CD4-positive, alpha-beta memory T cell (primary cell): ENCODE data around the gene ARL14EPL. TPM values are rescaled to one million over a fixed set of nuclear protein-coding genes. Genes with fewer than 3 reads are reported as not detected.

Source experiments
- CTCF ChIA-PET: fragments of 350-600 bp; sonication (Branson Sonifier 250); formaldehyde crosslinking; loops from one replicate; lab custom pipeline; 2021; ENCODE audit warnings: inconsistent platforms; ENCODE audit not compliant: partially characterized antibody; lab: Charles Lee
- POLR2A ChIA-PET: fragments of 350-600 bp; sonication (Branson Sonifier 250); formaldehyde crosslinking; loops from one replicate; lab custom pipeline; 2021; ENCODE audit not compliant: partially characterized antibody; lab: Charles Lee
- DNase-seq, 5 donors: peaks; one replicate each; pipeline versions ENCODE4 v3.0.0 to v3.0.0-alpha.2; 2020 to 2022; ENCODE audit warnings: mixed read lengths in 1 of 5
- H3K27ac ChIP-seq: one replicate; pipeline ENCODE4 v1.7.0; 2013; ENCODE audit warnings: low read depth, low read length
- H3K27me3 ChIP-seq: 2 replicates; pipeline ENCODE4 v1.7.0; 2013; ENCODE audit warnings: mild to moderate bottlenecking, low read length, moderate library complexity; ENCODE audit not compliant: insufficient read depth
- H3K36me3 ChIP-seq: 2 replicates; pipeline ENCODE4 v1.7.0; 2013; ENCODE audit warnings: mild to moderate bottlenecking, low read length, moderate library complexity; ENCODE audit not compliant: insufficient read depth
- H3K4me1 ChIP-seq: 2 replicates; pipeline ENCODE4 v1.7.0; 2013; ENCODE audit warnings: mild to moderate bottlenecking, low read length, moderate library complexity; ENCODE audit not compliant: insufficient read depth
- H3K4me3 ChIP-seq, 2 donors: one replicate each; pipeline ENCODE4 v1.7.0; 2013; ENCODE audit warnings: low read length in 2 of 2, mild to moderate bottlenecking in 1 of 2
- H3K9me3 ChIP-seq, 2 donors: one replicate each; pipeline ENCODE4 v1.7.0; 2013; ENCODE audit warnings: low read length in 2 of 2, control low read depth in 1 of 2; ENCODE audit not compliant: control insufficient read depth in 1 of 2
- H3K27ac Mint-ChIP-seq, 7 donors: one replicate each; pipeline ENCODE4 v1.8.0; 2020 to 2021; ENCODE audit warnings: mixed read lengths in 7 of 7, mild to moderate bottlenecking in 6 of 7, inconsistent platforms in 3 of 7, moderate library complexity in 3 of 7
- H3K27me3 Mint-ChIP-seq, 2 donors: one replicate each; pipeline ENCODE4 v1.8.0; 2020 to 2021; ENCODE audit warnings: mixed read lengths in 2 of 2
- H3K36me3 Mint-ChIP-seq, 2 donors: one replicate each; pipeline ENCODE4 v1.8.0; 2020 to 2021; ENCODE audit warnings: mixed read lengths in 2 of 2, inconsistent platforms in 1 of 2, mild to moderate bottlenecking in 1 of 2
- H3K4me1 Mint-ChIP-seq, 4 donors: one replicate each; pipeline ENCODE4 v1.8.0; 2020 to 2021; ENCODE audit warnings: mixed read lengths in 4 of 4, mild to moderate bottlenecking in 1 of 4
- H3K4me3 Mint-ChIP-seq, 8 donors: one replicate each; pipeline ENCODE4 v1.8.0; 2020 to 2021; ENCODE audit warnings: mixed read lengths in 8 of 8, mild to moderate bottlenecking in 7 of 8, moderate library complexity in 6 of 8, inconsistent platforms in 3 of 8
- H3K9me3 Mint-ChIP-seq, 8 donors: one replicate each; pipeline ENCODE4 v1.8.0; 2020 to 2021; ENCODE audit warnings: mixed read lengths in 8 of 8, mild to moderate bottlenecking in 5 of 8, inconsistent platforms in 3 of 8, moderate library complexity in 1 of 8
- intact Hi-C: fragments of 100-400 bp; cut with micrococcal nuclease; formaldehyde crosslinking; loops from one replicate; pipeline ENCODE4 v1.15.1; 2023
- polyA plus RNA-seq, 2 donors: library from polyadenylated mRNA; unstranded; fragments of 300-500 nt; fragmentation: Illumina TruSeq; gene quantifications; one replicate each; pipeline ENCODE4 v1.2.3, GENCODE V29; 2021
- total RNA-seq, 2 experiments: library from RNA; stranded (reverse); gene quantifications; one replicate each; pipeline ENCODE4 v1.2.3, GENCODE V29; 2021

Gene ARL14EPL
- total and polyA plus RNA-seq, 4 experiments from 2014 or later, result not detected

- no peaks in the 10 kb centered on the region for H3K36me3 Mint-ChIP-seq
- H3K4me1 ChIP-seq, result no peaks in the 10 kb centered on the region
- no peaks in the 10 kb centered on the region for H3K9me3 Mint-ChIP-seq
- H3K27ac Mint-ChIP-seq, result no peak overlapping the region
- no peaks in the 10 kb centered on the region for H3K27me3 Mint-ChIP-seq
- no peaks in the 10 kb centered on the region for H3K36me3 ChIP-seq
- intact Hi-C loops, result no loop called here
- no peaks in the 10 kb centered on the region for H3K4me1 Mint-ChIP-seq
- H3K27me3 ChIP-seq, result no peaks in the 10 kb centered on the region
- H3K9me3 ChIP-seq, result no peaks in the 10 kb centered on the region
- no peak overlapping the region for H3K4me3 ChIP-seq
- CTCF ChIA-PET, result no interaction called here
- POLR2A ChIA-PET, result no interaction called here
- DNase-seq, result no peak
- no peak overlapping the region for H3K4me3 Mint-ChIP-seq
- no peak overlapping the region for H3K27ac ChIP-seq
Measured at GRCh38 chr5:116004248-116004647, 28.0 kb upstream of the ARL14EPL start.

GRCh38 chr5:116009806-116010205 is 22.5 kb upstream of the ARL14EPL start:
- ChIA-PET POLR2A (no interaction called here), CTCF (no interaction called here)
- DNase-seq, result no peak
- no peaks in the 10 kb centered on the region for H3K4me1 ChIP-seq
- Mint-ChIP-seq H3K4me1 (no peaks in the 10 kb centered on the region), H3K27ac (no peak overlapping the region), H3K27me3 (peaks cover 4 to 7% of the 10 kb centered on the region in 2 donors), H3K4me3 (no peak overlapping the region), H3K9me3 (no peaks in the 10 kb centered on the region), H3K36me3 (no peaks in the 10 kb centered on the region)
- no peak overlapping the region for H3K4me3 ChIP-seq
- H3K27ac ChIP-seq, result no peak overlapping the region
- H3K36me3 ChIP-seq, result no peaks in the 10 kb centered on the region
- peaks cover 3% of the 10 kb centered on the region for H3K27me3 ChIP-seq
- H3K9me3 ChIP-seq, result no peaks in the 10 kb centered on the region
- intact Hi-C loops, result no loop called here

GRCh38 chr5:116011046-116011445 is 21.2 kb upstream of the ARL14EPL start:
- intact Hi-C loops, result no loop called here
- ChIA-PET POLR2A (no interaction called here), CTCF (no interaction called here)
- Histone ChIP-seq H3K36me3 (no peaks in the 10 kb centered on the region), H3K4me1 (no peaks in the 10 kb centered on the region), H3K9me3 (no peaks in the 10 kb centered on the region), H3K4me3 (no peak overlapping the region), H3K27me3 (peaks cover 3% of the 10 kb centered on the region), H3K27ac (no peak overlapping the region)
- Mint-ChIP-seq H3K9me3 (no peaks in the 10 kb centered on the region), H3K4me3 (no peak overlapping the region), H3K27ac (no peak overlapping the region), H3K4me1 (no peaks in the 10 kb centered on the region), H3K27me3 (peaks cover 4 to 7% of the 10 kb centered on the region in 2 donors), H3K36me3 (no peaks in the 10 kb centered on the region)
- DNase-seq, result no peak

GRCh38 chr5:116013207-116013785 is 19.0 kb upstream of the ARL14EPL start:
- peaks cover 6 to 7% of the 10 kb centered on the region in 2 donors for H3K27me3 Mint-ChIP-seq
- H3K9me3 Mint-ChIP-seq, result no peaks in the 10 kb centered on the region
- CTCF ChIA-PET, result no interaction called here
- POLR2A ChIA-PET, result no interaction called here
- DNase-seq, result no peak
- no peaks in the 10 kb centered on the region for H3K36me3 ChIP-seq
- no peaks in the 10 kb centered on the region for H3K4me1 ChIP-seq
- no peak overlapping the region for H3K4me3 ChIP-seq
- H3K27ac Mint-ChIP-seq, result no peak overlapping the region
- no peak overlapping the region for H3K27ac ChIP-seq
- no peaks in the 10 kb centered on the region for H3K4me1 Mint-ChIP-seq
- intact Hi-C loops, result no loop called here
- no peaks in the 10 kb centered on the region for H3K9me3 ChIP-seq
- no peaks in the 10 kb centered on the region for H3K36me3 Mint-ChIP-seq
- peaks cover 3% of the 10 kb centered on the region for H3K27me3 ChIP-seq
- H3K4me3 Mint-ChIP-seq, result no peak overlapping the region

GRCh38 chr5:116013936-116014335 is 18.3 kb upstream of the ARL14EPL start:
- H3K27ac Mint-ChIP-seq, result no peak overlapping the region
- no peak overlapping the region for H3K4me3 Mint-ChIP-seq
- no peaks in the 10 kb centered on the region for H3K36me3 Mint-ChIP-seq
- intact Hi-C loops, result no loop called here
- H3K27me3 Mint-ChIP-seq, result peaks cover 6 to 10% of the 10 kb centered on the region in 2 donors
- ChIA-PET POLR2A (no interaction called here), CTCF (no interaction called here)
- Histone ChIP-seq H3K4me3 (no peak overlapping the region), H3K36me3 (no peaks in the 10 kb centered on the region), H3K4me1 (no peaks in the 10 kb centered on the region), H3K27me3 (peaks cover 3% of the 10 kb centered on the region), H3K9me3 (no peaks in the 10 kb centered on the region), H3K27ac (no peak overlapping the region)
- DNase-seq, result no peak
- H3K9me3 Mint-ChIP-seq, result no peaks in the 10 kb centered on the region
- H3K4me1 Mint-ChIP-seq, result no peaks in the 10 kb centered on the region

GRCh38 chr5:116023619-116024018 is 8.7 kb upstream of the ARL14EPL start:
- Mint-ChIP-seq H3K27ac (no peak overlapping the region), H3K4me1 (no peaks in the 10 kb centered on the region), H3K27me3 (peaks cover 5 to 10% of the 10 kb centered on the region in 2 donors), H3K9me3 (no peaks in the 10 kb centered on the region), H3K4me3 (no peak overlapping the region), H3K36me3 (no peaks in the 10 kb centered on the region)
- intact Hi-C loops, result no loop called here
- POLR2A ChIA-PET, result no interaction called here
- Histone ChIP-seq H3K27me3 (no peaks in the 10 kb centered on the region), H3K4me3 (no peak overlapping the region), H3K36me3 (no peaks in the 10 kb centered on the region), H3K27ac (no peak overlapping the region), H3K9me3 (no peaks in the 10 kb centered on the region), H3K4me1 (no peaks in the 10 kb centered on the region)
- CTCF ChIA-PET, result no interaction called here
- no peak for DNase-seq

- Mint-ChIP-seq H3K4me3 (no peak overlapping the region), H3K4me1 (no peaks in the 10 kb centered on the region), H3K27me3 (peaks cover 3 to 15% of the 10 kb centered on the region in 2 donors), H3K9me3 (no peaks in the 10 kb centered on the region), H3K27ac (no peak overlapping the region), H3K36me3 (no peaks in the 10 kb centered on the region)
- intact Hi-C loops, result no loop called here
- Histone ChIP-seq H3K36me3 (no peaks in the 10 kb centered on the region), H3K27ac (no peak overlapping the region), H3K9me3 (no peaks in the 10 kb centered on the region), H3K4me1 (no peaks in the 10 kb centered on the region), H3K4me3 (no peak overlapping the region), H3K27me3 (no peaks in the 10 kb centered on the region)
- DNase-seq, result no peak
- ChIA-PET POLR2A (no interaction called here), CTCF (no interaction called here)
Measured at GRCh38 chr5:116025866-116026265, 6.4 kb upstream of the ARL14EPL start.

- Mint-ChIP-seq H3K27me3 (peaks cover 9 to 14% of the 10 kb centered on the region in 2 donors), H3K4me3 (no peak overlapping the region), H3K4me1 (peaks cover 0 to 1% (median 0%) of the 10 kb centered on the region in 4 donors), H3K9me3 (no peaks in the 10 kb centered on the region), H3K36me3 (no peaks in the 10 kb centered on the region), H3K27ac (no peak overlapping the region)
- no peaks in the 10 kb centered on the region for H3K36me3 ChIP-seq
- intact Hi-C loops, result no loop called here
- no peak overlapping the region for H3K4me3 ChIP-seq
- no peaks in the 10 kb centered on the region for H3K9me3 ChIP-seq
- no peak for DNase-seq
- ChIA-PET CTCF (no interaction called here), POLR2A (no interaction called here)
- H3K27ac ChIP-seq, result no peak overlapping the region
- H3K4me1 ChIP-seq, result no peaks in the 10 kb centered on the region
- H3K27me3 ChIP-seq, result no peaks in the 10 kb centered on the region
Measured at GRCh38 chr5:116032991-116033390, 719 bp downstream of the ARL14EPL start.
